Measurements from ENCODE around the gene PRKAB1.

The PRKAB1 gene

DNA sequence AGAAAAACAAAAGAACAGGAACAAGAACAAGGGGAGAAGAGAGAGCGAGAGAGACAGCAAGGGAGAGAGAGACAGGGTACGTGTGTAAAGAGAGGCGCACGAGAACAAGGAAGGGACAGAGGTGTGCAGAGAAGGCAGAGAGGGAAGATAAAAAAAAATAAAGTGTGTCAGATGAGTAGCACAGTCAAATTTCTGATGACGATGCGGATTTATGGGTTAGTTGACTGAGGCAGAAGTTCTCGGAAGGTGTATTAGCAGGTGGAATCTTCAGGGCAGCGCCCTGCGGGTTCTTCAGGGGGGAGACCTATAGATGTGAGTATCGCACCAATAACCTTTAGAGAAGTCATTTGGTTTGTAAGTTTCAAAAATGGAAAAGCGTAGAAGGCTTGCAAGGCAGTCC is 44.8 kb downstream of the PRKAB1 start:
- no peak for DNase-seq (ENCODE audit: low read depth)

DNA sequence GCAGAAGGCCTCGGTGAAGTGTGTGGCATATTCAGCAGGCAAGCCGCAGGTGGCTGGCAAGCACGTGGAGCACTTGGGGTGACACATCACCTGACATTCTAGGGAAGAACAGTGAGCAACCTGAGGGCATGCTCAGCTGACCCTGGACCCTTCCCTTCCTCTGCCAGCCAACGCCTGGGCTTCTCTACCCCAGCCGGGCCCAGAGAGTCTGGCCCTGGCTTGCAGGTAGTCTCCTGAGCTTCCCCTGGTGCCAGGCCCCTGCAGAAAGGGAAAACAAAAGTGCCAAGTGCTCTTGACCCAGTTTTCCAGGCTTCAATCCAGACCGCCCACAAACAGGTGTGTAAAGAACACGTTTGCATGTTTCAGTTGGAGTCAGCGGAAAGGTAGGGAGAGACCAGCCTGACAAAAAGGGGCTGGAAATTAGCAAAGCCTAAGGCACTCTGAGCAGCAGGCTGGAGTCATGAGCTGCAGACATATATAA is 45.7 kb downstream of the PRKAB1 start:
- DNase-seq (ENCODE audit: low read depth), result no peak

DNA sequence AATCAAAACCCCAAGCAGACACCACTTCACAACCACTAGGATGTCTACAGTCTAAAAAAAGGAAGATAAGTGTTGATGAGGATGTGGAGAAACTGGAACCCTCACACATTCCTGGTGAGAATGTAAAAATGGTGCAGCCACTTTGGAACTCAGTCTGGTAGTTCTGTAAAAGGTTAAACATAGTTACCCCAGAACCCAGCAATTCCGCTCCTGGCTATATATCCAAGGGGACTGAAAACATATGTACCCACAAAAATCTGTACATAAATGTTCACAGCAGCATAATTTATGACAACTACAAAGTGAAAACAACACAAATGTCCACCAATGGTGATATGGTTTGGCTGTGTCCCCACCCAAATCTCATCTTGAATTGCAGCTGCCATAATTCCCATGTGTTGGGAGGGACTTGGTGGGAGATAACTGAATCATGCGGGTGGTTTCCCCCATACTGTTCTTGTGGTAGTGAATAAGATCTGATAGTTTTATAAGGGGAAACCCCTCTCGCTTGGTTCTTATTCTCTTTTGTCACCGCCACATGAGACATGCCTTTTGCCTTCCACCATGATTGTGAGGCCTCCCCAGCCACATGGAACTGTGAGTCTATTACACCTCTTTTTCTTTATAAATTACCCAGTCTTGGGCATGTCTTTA is 46.8 kb downstream of the PRKAB1 start:
- no peak for DNase-seq (ENCODE audit: low read depth)

DNA sequence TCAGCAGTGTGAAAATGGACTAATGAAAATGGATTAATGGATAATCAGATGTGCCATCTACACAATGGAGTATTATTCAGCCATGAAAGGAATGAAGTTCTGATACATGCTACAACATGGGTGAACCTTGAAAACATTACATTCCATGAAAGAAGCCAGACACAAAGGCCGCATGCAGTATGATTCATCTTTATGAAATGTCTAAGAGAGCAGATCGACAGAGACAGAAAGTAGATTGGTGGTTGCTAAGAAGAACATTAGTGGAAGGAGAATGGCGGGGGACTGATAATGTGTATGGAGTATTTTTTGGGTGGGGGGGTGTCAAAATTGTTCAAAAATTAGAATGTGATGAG is 47.3 kb downstream of the PRKAB1 start:
- DNase-seq (ENCODE audit: low read depth), result no peak

DNA sequence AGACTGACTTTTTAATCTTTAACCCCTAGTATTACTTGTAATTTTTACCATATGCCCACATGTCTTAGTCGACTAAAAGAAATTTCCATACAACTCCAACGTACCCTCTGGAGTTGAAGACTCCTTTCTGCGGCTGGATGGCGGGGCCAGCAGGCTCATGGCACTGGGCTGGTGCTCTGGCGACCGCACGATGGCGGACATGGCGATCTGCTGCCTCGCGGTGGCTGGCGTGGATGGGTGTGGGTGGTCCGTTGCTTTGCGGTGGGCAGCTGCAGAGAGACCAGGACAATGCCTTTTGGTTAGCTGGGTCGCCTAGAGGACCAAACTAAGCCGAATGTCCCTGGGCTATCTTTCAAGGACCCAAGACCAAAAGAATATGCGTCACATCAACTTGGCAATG is 50.2 kb downstream of the PRKAB1 start:
- no peak for DNase-seq (ENCODE audit: low read depth)

DNA sequence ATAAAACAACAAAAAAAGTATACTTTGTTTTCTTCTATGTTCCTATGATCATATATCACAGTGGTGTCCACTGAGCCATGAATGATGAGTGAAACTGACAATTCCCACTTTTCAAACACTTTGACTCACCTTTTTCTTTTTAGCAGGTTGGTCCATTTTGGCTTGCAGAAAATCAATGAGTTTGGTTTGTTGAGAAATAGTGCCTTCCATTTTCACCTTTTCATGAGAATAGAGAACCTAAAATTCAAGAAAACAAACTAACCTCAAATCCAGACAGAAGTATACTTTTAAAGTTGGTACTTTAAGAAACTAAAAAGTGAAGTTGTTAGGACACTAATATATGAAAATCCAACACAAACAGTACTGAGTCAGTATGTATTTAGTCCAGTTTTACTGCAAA is 52.4 kb downstream of the PRKAB1 start:
- no peak for DNase-seq (ENCODE audit: low read depth)

DNA sequence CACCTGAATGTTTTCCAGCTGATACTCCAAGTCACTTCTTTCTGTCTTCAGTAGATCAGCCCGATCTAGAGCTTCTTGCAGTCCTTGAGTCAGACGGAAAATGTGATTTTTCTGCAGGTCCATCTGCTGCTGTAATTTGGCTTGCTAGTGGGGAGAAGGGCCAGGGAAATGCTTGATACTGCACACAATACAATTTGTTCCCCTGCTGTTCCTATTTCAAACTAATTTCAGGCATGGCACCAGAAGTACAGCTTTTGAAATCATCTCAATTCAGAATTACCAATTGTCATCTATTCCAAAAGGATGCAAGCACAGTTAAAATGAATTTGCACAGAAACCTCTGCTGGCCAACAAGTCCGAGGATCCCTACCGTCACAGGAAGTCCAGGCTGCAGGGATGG is 53.4 kb downstream of the PRKAB1 start:
- no peak for DNase-seq (ENCODE audit: low read depth)

DNA sequence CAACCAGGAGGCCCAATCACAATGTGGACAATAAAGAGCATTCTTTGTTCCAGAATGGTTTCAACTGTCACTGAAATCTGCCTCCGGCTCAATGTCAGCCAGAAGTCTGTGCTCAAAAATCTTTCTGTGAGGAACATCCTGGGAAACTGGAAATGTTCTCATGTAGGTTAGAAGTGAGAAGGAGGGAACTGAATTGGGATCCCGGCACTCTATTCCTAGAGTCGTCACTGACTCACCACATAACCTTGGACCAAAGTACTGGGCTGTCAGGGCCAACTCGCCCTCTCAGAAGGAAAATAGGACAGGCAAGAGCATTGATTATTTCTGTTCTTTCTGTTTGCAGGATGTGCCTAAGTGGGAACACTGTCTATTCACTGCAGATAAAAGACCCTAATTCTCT is 57.6 kb downstream of the PRKAB1 start:
- DNase-seq (ENCODE audit: low read depth), result no peak

DNA sequence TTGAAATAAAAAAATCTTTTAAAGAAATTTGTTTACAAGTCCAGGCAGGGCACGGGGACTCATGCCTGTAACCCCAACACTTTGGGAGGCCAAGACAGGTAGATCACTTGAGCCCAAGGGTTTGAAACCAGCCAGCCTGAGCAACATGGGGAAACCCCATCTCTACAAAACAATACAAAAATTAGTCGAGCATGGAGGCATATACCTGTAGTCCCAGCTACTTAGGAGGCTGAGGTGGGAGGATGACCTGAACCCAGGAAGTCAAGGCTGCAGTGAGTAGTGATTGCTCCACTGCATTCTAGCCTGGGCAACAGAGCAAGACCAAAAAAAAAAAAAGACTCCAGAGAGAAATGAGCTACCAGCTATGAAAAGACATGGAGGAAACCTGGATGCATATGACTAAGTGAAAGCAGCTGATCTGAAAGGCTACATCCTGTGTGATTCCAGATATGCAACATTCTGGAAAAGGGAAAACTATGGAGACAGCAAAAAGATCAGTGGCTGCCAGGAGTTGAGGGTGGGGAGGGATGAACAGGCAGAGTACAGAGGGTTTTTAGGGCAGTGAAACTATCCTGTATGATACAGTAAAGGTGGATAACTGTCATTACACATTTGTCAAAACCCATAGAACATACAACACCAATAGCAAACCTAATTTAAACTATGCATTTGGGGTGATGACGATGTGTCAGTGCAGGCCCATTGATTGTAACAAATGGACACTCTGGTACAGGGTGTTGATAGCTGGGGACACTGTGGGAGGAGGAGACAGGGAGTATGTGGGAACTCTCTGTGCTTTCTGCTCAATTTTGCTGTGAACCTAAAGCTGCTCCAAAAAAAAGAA is 59.9 kb downstream of the PRKAB1 start:
- no peak for DNase-seq (ENCODE audit: low read depth)

DNA sequence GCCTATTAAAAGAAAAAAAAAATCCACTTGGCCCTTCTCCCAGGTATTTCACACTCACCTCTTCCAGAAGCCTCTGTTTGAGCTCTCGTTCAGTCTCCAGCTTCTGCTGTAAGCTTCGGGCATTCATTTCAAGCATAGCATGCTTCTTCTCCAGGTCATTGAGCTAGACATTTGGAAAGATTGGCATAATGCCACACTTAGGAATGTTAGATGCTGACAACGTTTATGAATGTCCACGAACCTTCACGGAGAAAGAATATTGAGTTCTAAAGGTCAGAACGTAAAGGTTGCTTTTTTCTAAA is 60.5 kb downstream of the PRKAB1 start:
- DNase-seq (ENCODE audit: low read depth), result no peak

DNA sequence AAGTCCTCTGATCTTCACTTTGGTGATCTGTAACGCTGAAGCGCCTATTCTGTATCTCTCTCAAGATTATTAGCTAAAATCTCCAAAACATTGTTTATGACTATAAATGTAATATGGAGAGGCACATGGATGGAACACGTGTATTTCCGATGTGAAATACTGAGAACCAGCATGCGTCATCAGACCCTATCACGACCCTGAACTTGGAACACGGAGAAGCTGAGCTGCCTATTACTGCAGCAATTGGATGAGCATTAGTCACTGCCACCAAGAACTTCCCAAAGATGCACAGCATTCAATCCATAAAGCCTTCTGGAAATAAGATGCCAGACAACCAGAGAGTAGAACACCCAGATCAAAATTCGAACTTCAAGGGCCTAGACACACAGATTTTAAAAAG is 61.9 kb downstream of the PRKAB1 start:
- no peak for DNase-seq (ENCODE audit: low read depth)

DNA sequence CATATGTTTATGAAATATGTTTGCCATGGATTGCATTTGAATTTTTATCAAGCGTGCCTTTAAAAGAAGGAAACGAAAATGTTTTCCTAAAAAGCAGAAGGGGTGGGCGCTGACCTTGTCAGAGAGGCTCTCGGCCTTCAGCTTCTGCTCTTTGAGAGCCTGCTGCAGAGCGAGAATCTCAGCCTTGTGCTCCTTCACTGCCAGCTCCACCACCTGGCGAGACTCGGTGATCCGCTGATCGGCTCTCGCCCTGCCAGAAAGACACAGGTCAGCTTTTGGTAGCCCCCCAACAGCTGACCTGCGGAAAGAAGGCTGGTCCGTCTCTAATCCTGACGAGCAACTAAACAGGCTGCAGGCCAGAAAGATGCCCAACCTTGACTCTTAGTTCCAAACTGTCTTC is 62.4 kb downstream of the PRKAB1 start:
- DNase-seq (ENCODE audit: low read depth), result no peak
